Thyroid gland (tissue), 4 donors: ENCODE data around the gene PIGU.

Source experiments
- CTCF ChIP-seq, 6 experiments: fragments of 200-600 bp in 3 of 6; fragments of 450-650 bp in 3 of 6; sonication (generic) in 3 of 6; IDR thresholded peaks; one replicate each; pipeline ENCODE4 v1.5.1; 2016 to 2019; ENCODE audit warnings: antibody characterized with exemption in 6 of 6, mild to moderate bottlenecking in 2 of 6, inconsistent platforms in 1 of 6, moderate library complexity in 1 of 6
- POLR2A ChIP-seq, 2 donors: fragments of 450-650 bp; IDR thresholded peaks; one replicate each; pipeline ENCODE4 v1.6.1; 2017; ENCODE audit warnings: antibody characterized with exemption in 2 of 2, mild to moderate bottlenecking in 2 of 2, moderate library complexity in 1 of 2

- TF ChIP-seq CTCF (IDR thresholded peaks at IDR 0.05) (no peak), POLR2A (IDR thresholded peaks at IDR 0.05) (no peak)
Observed at GRCh38 chr20:34703061-34703423, 26.1 kb upstream of the PIGU start.
